SH-SY5Y (cell line): ENCODE measurements around the gene HOXA9.

Experiments
- GATA2 ChIP-seq: IDR thresholded peaks from 2 replicates; pipeline ENCODE4 v1.6.1; 2011; ENCODE audit warnings: mild to moderate bottlenecking, low read depth, low read length
- GATA3 ChIP-seq: IDR thresholded peaks from 2 replicates; pipeline ENCODE4 v1.6.1; 2011; ENCODE audit warnings: low read depth, mild to moderate bottlenecking, low read length, moderate library complexity

Gene HOXA9

GRCh38 chr7:27145165-27145913 is 20.0 kb downstream of the HOXA9 start:
- TF ChIP-seq GATA3 (no peak), GATA2 (no peak)

- no peak for TF ChIP-seq GATA3
- TF ChIP-seq GATA2 = no peak
Measured at GRCh38 chr7:27144781-27145164, 20.6 kb downstream of the HOXA9 start.

- TF ChIP-seq GATA2 (no peak), GATA3 (no peak)
Measured at GRCh38 chr7:27143950-27144780, 21.2 kb downstream of the HOXA9 start.

GRCh38 chr7:27143023-27143949 is 22.1 kb downstream of the HOXA9 start, which contains the start of gene HOXA5:
TSS of gene HOXA5 (minus strand) at chr7:27143681. CDS start at chr7:27143607, 74 bp downstream.
- no peak for TF ChIP-seq GATA2
- no peak for TF ChIP-seq GATA3

GRCh38 chr7:27142580-27143022 is 22.7 kb downstream of the HOXA9 start:
- TF ChIP-seq GATA3 = no peak
- no peak for TF ChIP-seq GATA2

GRCh38 chr7:27141923-27142579 is 23.3 kb downstream of the HOXA9 start:
- TF ChIP-seq GATA3 (no peak), GATA2 (no peak)

- TF ChIP-seq GATA3 (no peak), GATA2 (no peak)
Measured at GRCh38 chr7:27141137-27141922, 24.0 kb downstream of the HOXA9 start.

GRCh38 chr7:27140126-27140857 is 25.0 kb downstream of the HOXA9 start:
- TF ChIP-seq GATA3 = no peak
- no peak for TF ChIP-seq GATA2

GRCh38 chr7:27139334-27140125 is 25.8 kb downstream of the HOXA9 start:
- TF ChIP-seq GATA3 (no peak), GATA2 (no peak)

GRCh38 chr7:27138985-27139333 is 26.4 kb downstream of the HOXA9 start:
- no peak for TF ChIP-seq GATA2
- TF ChIP-seq GATA3 = no peak

GRCh38 chr7:27138472-27138871 is 26.9 kb downstream of the HOXA9 start:
- TF ChIP-seq GATA3 = no peak
- no peak for TF ChIP-seq GATA2
